SJSA1 (cell line): Measurements from ENCODE around the gene SBK3. TPM values are rescaled to one million over a fixed set of nuclear protein-coding genes. Genes with fewer than 3 reads are reported as not detected.
A peak's percentile ranks its signal among the peaks of the same experiment; 100 is the strongest.
"Not testable (repeated sequence)": the region's sequence is repeated elsewhere in the genome, so short reads cannot be mapped to it uniquely, and the experiment has no call there.

Experiments used
- DNase-seq, 2 experiments: peaks; one replicate each; pipeline ENCODE4 v3.0.0-alpha.2; 2015 to 2020; ENCODE audit warnings: low spot score in 2 of 2, low read depth in 1 of 2
- H3K27ac ChIP-seq: fragments of 250-450 bp; sonication (Bioruptor Pico); 2 replicates; pipeline ENCODE4 v1.5.1; 2020; ENCODE audit warnings: mild to moderate bottlenecking, moderate library complexity
- H3K27me3 ChIP-seq: fragments of 250-450 bp; sonication (Bioruptor Pico); replicated peaks from 2 replicates; pipeline ENCODE4 v1.5.1; 2020; ENCODE audit warnings: mild to moderate bottlenecking, moderate library complexity
- H3K36me3 ChIP-seq: fragments of 250-450 bp; sonication (Bioruptor Pico); 2 replicates; pipeline ENCODE4 v1.5.1; 2020; ENCODE audit warnings: mild to moderate bottlenecking
- H3K4me1 ChIP-seq: fragments of 250-450 bp; sonication (Bioruptor Pico); replicated peaks from 2 replicates; pipeline ENCODE4 v1.6.1; 2021; ENCODE audit warnings: mild to moderate bottlenecking
- H3K4me3 ChIP-seq: fragments of 250-450 bp; sonication (Bioruptor Pico); 2 replicates; pipeline ENCODE4 v1.5.1; 2020; ENCODE audit warnings: mild to moderate bottlenecking
- H3K9me3 ChIP-seq: fragments of 250-450 bp; sonication (Bioruptor Pico); replicated peaks from 2 replicates; pipeline ENCODE4 v1.5.1; 2020; ENCODE audit warnings: mild to moderate bottlenecking
- total RNA-seq: library from RNA; depleted of rRNA; stranded (reverse); fragments of >200 nt; shearing (Covaris generic); gene quantifications from 2 replicates; pipeline ENCODE4 v1.2.3, GENCODE V29; 2014; rRNA removed

SBK3 gene
- 0.32 TPM in 1 of 2 replicates, not detected in the other for total RNA-seq

GRCh38 chr19:55545443-55545842 lies at the start of gene SBK3:
Gene SBK3 (minus strand): TSS chr19:55545543. CDS start chr19:55545543, 0 bp downstream.
- no peaks in the 10 kb centered on the region for H3K36me3 ChIP-seq
- H3K27ac ChIP-seq = no peak within 1 kb of the TSS
- H3K9me3 ChIP-seq = no peaks in the 10 kb centered on the region
- H3K4me1 ChIP-seq = peaks cover 28% of the 10 kb centered on the region
- H3K4me3 ChIP-seq = no peak within 1 kb of the TSS
- no peaks in the 10 kb centered on the region for H3K27me3 ChIP-seq
- no peak for DNase-seq

GRCh38 chr19:55593096-55593772 lies 47.9 kb upstream of the SBK3 start:
- peaks cover 48% of the 10 kb centered on the region for H3K36me3 ChIP-seq
- H3K9me3 ChIP-seq = no peaks in the 10 kb centered on the region
- no peak overlapping the region for H3K4me3 ChIP-seq
- DNase-seq = no peak
- H3K27me3 ChIP-seq = no peaks in the 10 kb centered on the region
- no peaks in the 10 kb centered on the region for H3K4me1 ChIP-seq
- no peak overlapping the region for H3K27ac ChIP-seq

- no peak for DNase-seq
- no peaks in the 10 kb centered on the region for H3K9me3 ChIP-seq
Measured at GRCh38 chr19:55592391-55593090, 47.2 kb upstream of the SBK3 start.

GRCh38 chr19:55591555-55591954 lies 46.2 kb upstream of the SBK3 start:
- no peaks in the 10 kb centered on the region for H3K9me3 ChIP-seq
- H3K4me1 ChIP-seq = peaks cover 9% of the 10 kb centered on the region
- H3K27ac ChIP-seq = no peak overlapping the region
- H3K27me3 ChIP-seq = no peaks in the 10 kb centered on the region
- H3K36me3 ChIP-seq = peaks cover 31% of the 10 kb centered on the region
- DNase-seq = no peak
- no peak overlapping the region for H3K4me3 ChIP-seq

More at GRCh38 chr19:55592391-55593090, 47.2 kb upstream of the SBK3 start:
- H3K4me1 ChIP-seq = no peaks in the 10 kb centered on the region
- H3K36me3 ChIP-seq = peaks cover 41% of the 10 kb centered on the region
- H3K27me3 ChIP-seq = no peaks in the 10 kb centered on the region
- H3K27ac ChIP-seq = no peak overlapping the region
- no peak overlapping the region for H3K4me3 ChIP-seq

- Histone ChIP-seq H3K4me1 (peaks cover 18% of the 10 kb centered on the region), H3K36me3 (peaks cover 21% of the 10 kb centered on the region), H3K27me3 (no peaks in the 10 kb centered on the region), H3K27ac (no peak overlapping the region), H3K9me3 (no peaks in the 10 kb centered on the region), H3K4me3 (no peak overlapping the region)
- DNase-seq = no peak
Measured at GRCh38 chr19:55590617-55591016, 45.3 kb upstream of the SBK3 start.

- Histone ChIP-seq H3K9me3 (no peaks in the 10 kb centered on the region), H3K27ac (no peak overlapping the region), H3K27me3 (no peaks in the 10 kb centered on the region), H3K36me3 (peaks cover 16% of the 10 kb centered on the region), H3K4me3 (no peak overlapping the region), H3K4me1 (peaks cover 23% of the 10 kb centered on the region)
- DNase-seq = no peak
Measured at GRCh38 chr19:55590109-55590508, 44.8 kb upstream of the SBK3 start.

GRCh38 chr19:55588738-55589137 lies 43.4 kb upstream of the SBK3 start:
- Histone ChIP-seq H3K27me3 (no peaks in the 10 kb centered on the region), H3K4me1 (peaks cover 26% of the 10 kb centered on the region)

GRCh38 chr19:55586976-55587668 lies 41.8 kb upstream of the SBK3 start:
- Histone ChIP-seq H3K27ac (no peak overlapping the region), H3K27me3 (no peaks in the 10 kb centered on the region), H3K9me3 (no peaks in the 10 kb centered on the region), H3K4me3 (0 out of 2 replicates have a peak overlapping the region, but pooled peaks have one; percentile 3), H3K36me3 (0 out of 2 replicates have a peak, but pooled peaks cover under 1% of the 10 kb centered on the region), H3K4me1 (peaks cover 26% of the 10 kb centered on the region)
- DNase-seq = peak; percentile 73 to 93

More at GRCh38 chr19:55588738-55589137, 43.4 kb upstream of the SBK3 start:
- no peak overlapping the region for H3K4me3 ChIP-seq
- H3K9me3 ChIP-seq = no peaks in the 10 kb centered on the region
- H3K36me3 ChIP-seq = peaks cover 11% of the 10 kb centered on the region; the same call in 1 of the 2 replicates
- no peak for DNase-seq
- H3K27ac ChIP-seq = no peak overlapping the region

GRCh38 chr19:55585658-55586339 lies 40.5 kb upstream of the SBK3 start:
- H3K4me3 ChIP-seq = peak overlapping the region; percentile 16
- H3K27me3 ChIP-seq = no peaks in the 10 kb centered on the region
- no peaks in the 10 kb centered on the region for H3K9me3 ChIP-seq
- peaks cover 31% of the 10 kb centered on the region for H3K4me1 ChIP-seq
- no peaks in the 10 kb centered on the region for H3K36me3 ChIP-seq
- no peak overlapping the region for H3K27ac ChIP-seq
- DNase-seq = peak; percentile 26 to 77

GRCh38 chr19:55584871-55585270 lies 39.5 kb upstream of the SBK3 start:
- Histone ChIP-seq H3K4me3 (no peak overlapping the region), H3K27ac (no peak overlapping the region), H3K4me1 (peaks cover 31% of the 10 kb centered on the region), H3K27me3 (no peaks in the 10 kb centered on the region), H3K9me3 (no peaks in the 10 kb centered on the region), H3K36me3 (no peaks in the 10 kb centered on the region)
- no peak for DNase-seq

GRCh38 chr19:55583897-55584296 lies 38.6 kb upstream of the SBK3 start:
- H3K27me3 ChIP-seq, H3K4me3 ChIP-seq, H3K27ac ChIP-seq, H3K9me3 ChIP-seq, DNase-seq, H3K36me3 ChIP-seq: not testable (repeated sequence)
- peaks cover 37% of the 10 kb centered on the region for H3K4me1 ChIP-seq

GRCh38 chr19:55582284-55582683 lies 36.9 kb upstream of the SBK3 start:
- not testable (repeated sequence) for H3K27ac ChIP-seq, DNase-seq, H3K9me3 ChIP-seq, H3K4me3 ChIP-seq, H3K27me3 ChIP-seq
- peaks cover 13% of the 10 kb centered on the region for H3K36me3 ChIP-seq
- peaks cover 35% of the 10 kb centered on the region for H3K4me1 ChIP-seq

GRCh38 chr19:55581823-55582223 lies 36.5 kb upstream of the SBK3 start:
- no peaks in the 10 kb centered on the region for H3K27me3 ChIP-seq
- H3K9me3 ChIP-seq = no peaks in the 10 kb centered on the region

More at GRCh38 chr19:55581823-55582223, 36.5 kb upstream of the SBK3 start:
- Histone ChIP-seq H3K27ac (no peak overlapping the region), H3K4me3 (no peak overlapping the region), H3K36me3 (peaks cover 17% of the 10 kb centered on the region), H3K4me1 (peaks cover 31% of the 10 kb centered on the region)
- no peak for DNase-seq
